Breast epithelium (tissue), 4 donors: ENCODE results near the gene ZMYND8. TPM values are rescaled to one million over a fixed set of nuclear protein-coding genes. Genes with fewer than 3 reads are reported as not detected.
"Not testable (repeated sequence)": the region's sequence is repeated elsewhere in the genome, so short reads cannot be mapped to it uniquely, and the experiment has no call there.

ENCODE experiments used
- DNase-seq, 2 donors: peaks; one replicate each; pipeline ENCODE4 v3.0.0-alpha.2; 2019; ENCODE audit warnings: low spot score in 2 of 2
- H3K27ac ChIP-seq, 2 donors: fragments of 200-600 bp; sonication (generic) in 1 of 2; one replicate each; pipeline ENCODE4 v1.5.1; 2016 to 2019; ENCODE audit warnings: mild to moderate bottlenecking in 1 of 2
- H3K27me3 ChIP-seq, 2 donors: fragments of 200-600 bp; sonication (generic) in 1 of 2; one replicate each; pipeline versions ENCODE4 v1.5.1 to v1.6.0; 2017 to 2019; ENCODE audit warnings: control low read depth in 1 of 2, mild to moderate bottlenecking in 1 of 2
- H3K36me3 ChIP-seq: fragments of 200-600 bp; one replicate; pipeline ENCODE4 v1.5.1; 2019
- H3K4me1 ChIP-seq, 2 donors: fragments of 200-600 bp; sonication (generic); one replicate each; pipeline ENCODE4 v1.5.1; 2016 to 2019; ENCODE audit warnings: control low read depth in 1 of 2
- H3K4me3 ChIP-seq, 3 donors: fragments of 200-600 bp; sonication (generic); 1 replicate in 2 of 3; 2 replicates in 1 of 3; pipeline ENCODE4 v1.5.1; 2016 to 2019; ENCODE audit warnings: mild to moderate bottlenecking in 3 of 3, moderate library complexity in 2 of 3
- H3K9me3 ChIP-seq, 2 donors: fragments of 200-600 bp; sonication (generic) in 1 of 2; one replicate each; pipeline ENCODE4 v1.5.1; 2016 to 2019; ENCODE audit warnings: control low read depth in 1 of 2
- POLR2A ChIP-seq: fragments of 450-650 bp; IDR thresholded peaks from one replicate; pipeline ENCODE4 v1.6.1; 2016; ENCODE audit warnings: antibody characterized with exemption, mild to moderate bottlenecking, moderate library complexity
- POLR2AphosphoS5 ChIP-seq, 3 donors: sonication (generic); formaldehyde crosslinking; IDR thresholded peaks; one replicate each; pipeline ENCODE4 v1.6.1; 2017; ENCODE audit warnings: antibody characterized with exemption in 3 of 3
- intact Hi-C: fragments of 100-400 bp; cut with DNase I; formaldehyde crosslinking; loops from one replicate; pipeline ENCODE4 v1.15.1; 2023; ENCODE audit warnings: low total_unique reads
- total RNA-seq, 3 donors: library from RNA; depleted of rRNA; stranded (reverse); fragments of >200 nt; gene quantifications; one replicate each; pipeline ENCODE4 v1.1.0, GENCODE V29; 2016
- TF ChIP-seq, protein P1 (sequence below), 3 donors: fragments of 450-650 bp; IDR thresholded peaks; one replicate each; pipeline ENCODE4 v1.5.1; 2016 to 2017; ENCODE audit warnings: antibody characterized with exemption in 3 of 3, mild to moderate bottlenecking in 3 of 3, moderate library complexity in 3 of 3

Gene ZMYND8
- total RNA-seq, 3 donors from 2014 or later = 40.6 to 47.7 (median 41.4) TPM

DNA sequence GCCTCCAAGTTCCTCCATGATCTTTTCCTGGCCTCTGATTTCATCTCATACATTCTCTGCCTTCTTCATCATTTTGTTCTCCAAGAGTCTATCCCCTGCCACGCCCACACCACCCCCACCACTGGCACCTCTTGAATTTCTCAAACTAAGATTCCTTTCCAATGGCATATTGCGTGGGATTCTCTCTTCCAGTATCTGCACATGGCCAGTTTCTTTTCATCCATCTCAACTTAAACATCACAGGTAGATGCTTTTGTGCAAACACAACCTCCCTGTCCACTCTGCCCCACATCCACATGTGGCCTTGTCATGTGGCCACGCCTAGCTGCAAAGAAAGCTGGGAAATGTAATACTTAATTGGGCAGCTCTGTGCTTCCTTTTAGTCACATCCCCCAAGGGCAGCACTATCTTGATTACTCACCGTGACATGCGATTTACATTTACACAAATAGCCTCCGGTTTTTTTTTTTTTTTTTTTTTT lies 33.4 kb upstream of the ZMYND8 start:
- no peaks in the 10 kb centered on the region for H3K4me1 ChIP-seq
- intact Hi-C loops = loop anchor here (10.0 kb wide), 1 partner anchor 185 kb away; no protein-coding TSS in a partner anchor
- no peaks in the 10 kb centered on the region for H3K27me3 ChIP-seq
- no peaks in the 10 kb centered on the region for H3K9me3 ChIP-seq
- no peak for DNase-seq
- H3K4me3 ChIP-seq = no peak overlapping the region
- H3K36me3 ChIP-seq = no peaks in the 10 kb centered on the region
- TF ChIP-seq, protein P1, sequence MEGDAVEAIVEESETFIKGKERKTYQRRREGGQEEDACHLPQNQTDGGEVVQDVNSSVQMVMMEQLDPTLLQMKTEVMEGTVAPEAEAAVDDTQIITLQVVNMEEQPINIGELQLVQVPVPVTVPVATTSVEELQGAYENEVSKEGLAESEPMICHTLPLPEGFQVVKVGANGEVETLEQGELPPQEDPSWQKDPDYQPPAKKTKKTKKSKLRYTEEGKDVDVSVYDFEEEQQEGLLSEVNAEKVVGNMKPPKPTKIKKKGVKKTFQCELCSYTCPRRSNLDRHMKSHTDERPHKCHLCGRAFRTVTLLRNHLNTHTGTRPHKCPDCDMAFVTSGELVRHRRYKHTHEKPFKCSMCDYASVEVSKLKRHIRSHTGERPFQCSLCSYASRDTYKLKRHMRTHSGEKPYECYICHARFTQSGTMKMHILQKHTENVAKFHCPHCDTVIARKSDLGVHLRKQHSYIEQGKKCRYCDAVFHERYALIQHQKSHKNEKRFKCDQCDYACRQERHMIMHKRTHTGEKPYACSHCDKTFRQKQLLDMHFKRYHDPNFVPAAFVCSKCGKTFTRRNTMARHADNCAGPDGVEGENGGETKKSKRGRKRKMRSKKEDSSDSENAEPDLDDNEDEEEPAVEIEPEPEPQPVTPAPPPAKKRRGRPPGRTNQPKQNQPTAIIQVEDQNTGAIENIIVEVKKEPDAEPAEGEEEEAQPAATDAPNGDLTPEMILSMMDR (IDR thresholded peaks at IDR 0.05) = no peak
- no peak overlapping the region for H3K27ac ChIP-seq

GRCh38 chr20:47385968-47386367 lies 29.5 kb upstream of the ZMYND8 start:
- H3K36me3 ChIP-seq, H3K27ac ChIP-seq, H3K4me3 ChIP-seq, H3K4me1 ChIP-seq, DNase-seq, H3K9me3 ChIP-seq, H3K27me3 ChIP-seq: not testable (repeated sequence)
- intact Hi-C loops = loop anchor here (10.0 kb wide), 1 partner anchor 181 kb away; no protein-coding TSS in a partner anchor

DNA sequence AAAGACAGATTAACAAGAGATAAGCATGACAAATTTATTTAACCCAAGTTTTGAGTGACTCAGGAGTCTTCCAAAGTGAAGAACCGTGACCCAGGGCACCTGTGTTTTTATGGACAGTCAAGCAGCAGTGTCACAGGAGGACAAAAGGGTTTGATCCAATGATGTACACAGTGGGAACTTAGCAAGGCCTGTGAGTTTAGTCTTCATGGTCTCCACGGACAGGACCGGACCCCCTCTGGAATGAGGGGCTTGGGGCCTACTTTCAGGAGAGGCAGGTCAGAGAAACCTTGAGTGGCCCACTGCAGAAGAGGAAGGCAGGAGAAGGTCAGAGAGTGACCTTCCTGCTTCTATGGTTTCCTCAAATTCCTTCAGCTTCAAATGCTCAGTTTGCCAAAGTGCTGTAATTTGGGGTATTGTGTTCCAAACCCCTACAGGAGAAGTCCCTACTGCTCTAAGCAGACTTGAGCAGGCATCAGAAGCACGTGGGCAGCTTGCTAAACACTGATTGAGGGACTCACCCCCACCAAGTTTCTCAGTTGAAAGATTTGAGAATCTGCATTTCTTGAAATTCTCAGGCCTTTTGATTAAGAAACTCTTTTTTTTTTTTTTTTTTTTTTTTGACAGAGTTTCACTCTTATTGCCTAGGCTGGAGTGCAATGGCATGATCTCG lies 26.4 kb upstream of the ZMYND8 start:
- H3K27me3 ChIP-seq = no peaks in the 10 kb centered on the region
- H3K4me3 ChIP-seq = no peak overlapping the region
- H3K9me3 ChIP-seq = no peaks in the 10 kb centered on the region
- TF ChIP-seq POLR2AphosphoS5 (IDR thresholded peaks at IDR 0.05) = no peak
- no peak for TF ChIP-seq POLR2A
- TF ChIP-seq, protein P1 (IDR thresholded peaks at IDR 0.05) = no peak
- no peak for DNase-seq
- H3K27ac ChIP-seq = no peak overlapping the region
- intact Hi-C loops = loop anchor here (5.0 to 10.0 kb wide), 2 partner anchors 111 to 178 kb away; no protein-coding TSS in a partner anchor
- no peaks in the 10 kb centered on the region for H3K36me3 ChIP-seq
- no peaks in the 10 kb centered on the region for H3K4me1 ChIP-seq

DNA sequence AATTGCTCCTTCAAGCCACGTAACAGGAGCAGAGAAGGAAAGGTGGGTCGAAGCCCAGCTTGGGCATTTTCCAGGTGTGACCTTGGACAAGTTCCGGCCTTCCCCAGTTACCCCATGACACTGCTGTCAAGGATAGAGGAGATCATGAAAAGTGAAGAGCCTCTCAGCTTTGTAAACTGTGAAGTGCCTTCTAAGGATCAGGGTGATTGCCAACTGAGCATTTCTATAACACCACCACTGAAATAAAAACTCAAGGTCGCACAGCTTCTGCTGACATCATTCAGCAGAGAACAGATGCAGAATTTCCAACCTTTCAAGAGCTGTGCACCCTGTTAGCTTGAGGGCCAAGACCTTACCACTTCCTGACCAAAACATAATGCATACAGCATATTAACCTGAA lies 24.0 kb upstream of the ZMYND8 start:
- Histone ChIP-seq H3K4me3 (no peak overlapping the region), H3K27ac (no peak overlapping the region), H3K4me1 (no peaks in the 10 kb centered on the region), H3K9me3 (no peaks in the 10 kb centered on the region), H3K36me3 (no peaks in the 10 kb centered on the region), H3K27me3 (no peaks in the 10 kb centered on the region)
- TF ChIP-seq POLR2A (no peak), POLR2AphosphoS5 (IDR thresholded peaks at IDR 0.05) (no peak)
- TF ChIP-seq, protein P1 (IDR thresholded peaks at IDR 0.05) = no peak
- DNase-seq = no peak
- intact Hi-C loops = loop anchor here (5.0 to 10.0 kb wide), 2 partner anchors 108 to 176 kb away; no protein-coding TSS in a partner anchor

DNA sequence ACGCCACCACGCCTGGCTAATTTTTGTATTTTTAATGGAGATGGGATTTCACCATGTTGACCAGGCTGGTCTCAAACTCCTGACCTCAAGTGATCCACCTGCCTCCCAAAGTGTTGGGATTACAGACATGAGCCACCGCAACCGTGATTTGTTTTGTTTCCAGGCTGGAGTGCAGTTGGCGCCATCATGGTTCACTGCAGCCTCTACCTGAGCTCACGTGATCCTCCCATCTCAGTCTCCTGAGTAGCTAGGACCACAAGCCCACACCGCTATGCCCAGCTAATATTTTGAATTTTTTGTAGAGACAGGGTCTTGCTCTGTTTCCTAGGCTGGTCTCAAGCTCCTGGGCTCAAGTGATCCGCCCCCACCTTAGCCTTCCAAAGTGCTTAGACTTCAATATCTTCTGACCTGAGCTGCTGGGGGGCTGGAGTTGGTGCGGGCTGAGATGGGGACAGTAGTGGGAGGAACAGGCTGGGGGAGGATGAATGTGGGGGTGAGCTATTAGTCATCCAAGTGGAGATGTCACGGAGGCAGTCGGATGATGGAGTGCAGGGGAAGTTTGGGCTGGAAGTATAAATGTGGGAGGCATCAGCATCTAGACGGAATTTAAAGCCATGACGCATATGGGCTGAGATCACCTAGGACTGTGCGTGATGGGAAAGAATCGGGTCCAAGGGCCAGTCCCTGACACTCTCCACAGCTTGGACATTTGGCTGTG lies 23.1 kb upstream of the ZMYND8 start:
- no peak overlapping the region for H3K27ac ChIP-seq
- no peak for DNase-seq
- TF ChIP-seq POLR2A = no peak
- no peak for TF ChIP-seq POLR2AphosphoS5 (IDR thresholded peaks at IDR 0.05)
- TF ChIP-seq, protein P1 (IDR thresholded peaks at IDR 0.05) = no peak
- no peak overlapping the region for H3K4me3 ChIP-seq
- no peaks in the 10 kb centered on the region for H3K27me3 ChIP-seq
- intact Hi-C loops = loop anchor here (5.0 to 10.0 kb wide), 2 partner anchors 107 to 175 kb away; no protein-coding TSS in a partner anchor
- no peaks in the 10 kb centered on the region for H3K4me1 ChIP-seq
- no peaks in the 10 kb centered on the region for H3K9me3 ChIP-seq
- no peaks in the 10 kb centered on the region for H3K36me3 ChIP-seq
